GM21390 (cell line): ENCODE data around the gene SBK3.
"Not testable (repeated sequence)": the region's sequence is repeated elsewhere in the genome, so short reads cannot be mapped to it uniquely, and the experiment has no call there.

Experiments
- ATAC-seq: cut with Tn5 transposase; IDR thresholded peaks from one replicate; pipeline ENCODE4 v1.9.1; 2021; ENCODE audit not compliant: unreplicated experiment

SBK3 gene

GRCh38 chr19:55545443-55545842 lies at the start of gene SBK3:
SBK3 (minus strand) TSS chr19:55545543; CDS start chr19:55545543, 0 bp downstream.
- no peak for ATAC-seq

GRCh38 chr19:55593096-55593772 lies 47.9 kb upstream of the SBK3 start:
- ATAC-seq, result no peak

GRCh38 chr19:55592391-55593090 lies 47.2 kb upstream of the SBK3 start:
- no peak for ATAC-seq

GRCh38 chr19:55591555-55591954 lies 46.2 kb upstream of the SBK3 start:
- ATAC-seq, result no peak

GRCh38 chr19:55590617-55591016 lies 45.3 kb upstream of the SBK3 start:
- no peak for ATAC-seq

GRCh38 chr19:55590109-55590508 lies 44.8 kb upstream of the SBK3 start:
- no peak for ATAC-seq

GRCh38 chr19:55588738-55589137 lies 43.4 kb upstream of the SBK3 start:
- no peak for ATAC-seq

- ATAC-seq, result peak; percentile 69
Measured at GRCh38 chr19:55586976-55587668, 41.8 kb upstream of the SBK3 start.

- no peak for ATAC-seq
Measured at GRCh38 chr19:55585658-55586339, 40.5 kb upstream of the SBK3 start.

- ATAC-seq, result no peak
Measured at GRCh38 chr19:55584871-55585270, 39.5 kb upstream of the SBK3 start.

GRCh38 chr19:55583897-55584296 lies 38.6 kb upstream of the SBK3 start:
- ATAC-seq, result not testable (repeated sequence)

GRCh38 chr19:55582284-55582683 lies 36.9 kb upstream of the SBK3 start:
- not testable (repeated sequence) for ATAC-seq

- ATAC-seq, result no peak
Measured at GRCh38 chr19:55581823-55582223, 36.5 kb upstream of the SBK3 start.

GRCh38 chr19:55581145-55581822 lies 35.9 kb upstream of the SBK3 start:
- ATAC-seq, result no peak

GRCh38 chr19:55580628-55581144 lies 35.3 kb upstream of the SBK3 start, which contains the start of gene ZNF579:
ZNF579 (minus strand) TSS chr19:55580848; CDS start chr19:55579639, 1,209 bp downstream.
- ATAC-seq, result no peak

GRCh38 chr19:55579766-55580621 lies 34.7 kb upstream of the SBK3 start:
- ATAC-seq, result no peak

- ATAC-seq, result no peak
Measured at GRCh38 chr19:55578761-55579747, 33.7 kb upstream of the SBK3 start.

GRCh38 chr19:55578031-55578760 lies 32.9 kb upstream of the SBK3 start:
- ATAC-seq, result no peak
